GM23248 (cell line): Measurements from ENCODE around the gene LUZP2. TPM values are rescaled to one million over a fixed set of nuclear protein-coding genes. Genes with fewer than 3 reads are reported as not detected.

Experiments
- DNase-seq: peaks from one replicate; pipeline ENCODE4 v3.0.0-alpha.2; 2015
- H2AFZ ChIP-seq: fragments of 200-600 bp; sonication (generic); 2 replicates; pipeline ENCODE4 v1.6.1; 2016; ENCODE audit warnings: antibody characterized with exemption
- H3F3A ChIP-seq: fragments of 200-600 bp; sonication (generic); 2 replicates; pipeline ENCODE4 v1.6.1; 2016; ENCODE audit warnings: mild to moderate bottlenecking, antibody characterized with exemption, mixed run types; ENCODE audit not compliant: insufficient read depth
- H3K27ac ChIP-seq: fragments of 200-600 bp; sonication (generic); 2 replicates; pipeline ENCODE4 v1.5.1; 2016; ENCODE audit warnings: mild to moderate bottlenecking
- H3K27me3 ChIP-seq: fragments of 200-600 bp; sonication (generic); replicated peaks from 2 replicates; pipeline ENCODE4 v1.6.1; 2016; ENCODE audit warnings: mild to moderate bottlenecking; ENCODE audit not compliant: insufficient read depth
- H3K36me3 ChIP-seq: fragments of 200-600 bp; sonication (generic); 2 replicates; pipeline ENCODE4 v1.6.1; 2016; ENCODE audit warnings: low read depth, mild to moderate bottlenecking
- H3K4me1 ChIP-seq: fragments of 200-600 bp; sonication (generic); 2 replicates; pipeline ENCODE4 v1.6.1; 2016; ENCODE audit warnings: mild to moderate bottlenecking; ENCODE audit not compliant: insufficient read depth
- H3K4me2 ChIP-seq: fragments of 200-600 bp; sonication (generic); one replicate; pipeline ENCODE4 v1.6.1; 2016; ENCODE audit warnings: mild to moderate bottlenecking; ENCODE audit not compliant: unreplicated experiment
- H3K4me3 ChIP-seq: fragments of 200-600 bp; sonication (generic); 2 replicates; pipeline ENCODE4 v1.5.1; 2016; ENCODE audit warnings: mild to moderate bottlenecking
- H3K79me2 ChIP-seq: fragments of 200-600 bp; sonication (generic); 2 replicates; pipeline ENCODE4 v1.6.1; 2016; ENCODE audit warnings: mild to moderate bottlenecking; ENCODE audit not compliant: insufficient read depth
- H3K9ac ChIP-seq: fragments of 200-600 bp; sonication (generic); 2 replicates; pipeline ENCODE4 v1.6.1; 2016; ENCODE audit warnings: mild to moderate bottlenecking
- H3K9me2 ChIP-seq: fragments of 200-600 bp; sonication (generic); 2 replicates; pipeline ENCODE4 v1.6.1; 2016; ENCODE audit warnings: mixed run types, mild to moderate bottlenecking, moderate library complexity; ENCODE audit not compliant: insufficient read depth
- H3K9me3 ChIP-seq: fragments of 200-600 bp; sonication (generic); one replicate; pipeline ENCODE4 v1.6.1; 2017; ENCODE audit warnings: low read depth
- H4K20me1 ChIP-seq: fragments of 200-600 bp; sonication (generic); 2 replicates; pipeline ENCODE4 v1.6.0; 2016; ENCODE audit not compliant: insufficient read depth
- EZH2 ChIP-seq: fragments of 200-600 bp; sonication (generic); IDR thresholded peaks from 2 replicates; pipeline ENCODE4 v1.6.1; 2018; ENCODE audit warnings: antibody characterized with exemption, mild to moderate bottlenecking; ENCODE audit not compliant: insufficient read depth, poor library complexity, severe bottlenecking
- EZH2phosphoT487 ChIP-seq: fragments of 200-600 bp; sonication (generic); IDR thresholded peaks from 2 replicates; pipeline ENCODE4 v1.6.1; 2018; ENCODE audit warnings: antibody characterized with exemption, moderate library complexity, mild to moderate bottlenecking, low read depth; ENCODE audit not compliant: insufficient read depth
- WGBS, 2 experiments: methylation state at CpG; one replicate each; pipeline ENCODE4 v1.1.6; 2015 to 2017; ENCODE audit warnings: low lambda C conversion rate in 2 of 2, low coverage in 1 of 2; ENCODE audit errors: missing lambda C conversion rate in 2 of 2; 5-methylcytosine and 5-hydroxymethylcytosine counted together
- in situ Hi-C: fragments of 300-500 bp; cut with MboI; formaldehyde crosslinking; loops from 2 replicates; pipeline ENCODE4 v1.15.0; 2020
- polyA plus RNA-seq: library from polyadenylated mRNA; unstranded; fragments of >200 nt; fragmentation: Nextera tagmentation; extraction: Ambion mirVana; gene quantifications from 2 replicates; pipeline ENCODE4 v1.2.1, GENCODE V29; 2016
- total RNA-seq: library from RNA; depleted of rRNA; stranded (reverse); fragments of >200 nt; shearing (Covaris generic); gene quantifications from 2 replicates; pipeline ENCODE4 v1.2.3, GENCODE V29; 2014

The LUZP2 gene
- total and polyA plus RNA-seq, 2 experiments from 2014 or later = not detected

GRCh38 chr11:25037431-25037830 lies 540.6 kb downstream of the LUZP2 start:
- no peak for DNase-seq
- H3K36me3 ChIP-seq = no peaks in the 10 kb centered on the region
- no peaks in the 10 kb centered on the region for H4K20me1 ChIP-seq
- no peak overlapping the region for H3K9ac ChIP-seq
- no peaks in the 10 kb centered on the region for H3K9me2 ChIP-seq
- H3F3A ChIP-seq = no peaks in the 10 kb centered on the region
- H3K4me1 ChIP-seq = no peaks in the 10 kb centered on the region
- 9 to 12% methylated on average over 1 of the region's 1 CpG for WGBS, 2 experiments
- no peaks in the 10 kb centered on the region for H3K27me3 ChIP-seq
- H3K4me2 ChIP-seq = no peak overlapping the region
- no peak overlapping the region for H2AFZ ChIP-seq
- H3K79me2 ChIP-seq = no peaks in the 10 kb centered on the region
- H3K27ac ChIP-seq = no peak overlapping the region
- no peaks in the 10 kb centered on the region for H3K9me3 ChIP-seq
- TF ChIP-seq EZH2 (no peak), EZH2phosphoT487 (no peak)
- no peak overlapping the region for H3K4me3 ChIP-seq
- in situ Hi-C loops = no loop called here

DNA sequence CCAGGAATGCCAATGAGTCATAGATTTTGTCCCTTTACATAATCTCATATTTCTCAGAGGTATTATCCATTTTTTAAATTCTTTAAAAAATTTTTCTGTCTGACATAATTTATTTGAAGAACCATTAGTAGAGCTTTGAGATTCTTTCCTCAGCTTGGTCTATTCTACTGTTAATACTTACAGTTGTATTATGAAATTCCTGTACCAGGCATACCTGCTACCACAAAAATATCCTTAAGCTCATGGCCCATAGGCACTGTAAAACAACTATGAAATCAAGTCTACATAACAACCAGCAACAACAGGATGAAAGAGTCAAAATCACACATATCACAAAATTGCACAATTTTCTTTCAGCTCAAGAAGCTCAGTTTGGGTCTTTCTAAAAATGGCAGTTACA lies 541.3 kb downstream of the LUZP2 start:
- H2AFZ ChIP-seq = no peak overlapping the region
- no peak overlapping the region for H3K27ac ChIP-seq
- no peak overlapping the region for H3K4me2 ChIP-seq
- TF ChIP-seq EZH2 (no peak), EZH2phosphoT487 (no peak)
- H3K4me3 ChIP-seq = no peak overlapping the region
- in situ Hi-C loops = no loop called here
- no peaks in the 10 kb centered on the region for H3K36me3 ChIP-seq
- no peaks in the 10 kb centered on the region for H4K20me1 ChIP-seq
- H3K9me2 ChIP-seq = no peaks in the 10 kb centered on the region
- no peaks in the 10 kb centered on the region for H3K79me2 ChIP-seq
- H3F3A ChIP-seq = no peaks in the 10 kb centered on the region
- H3K27me3 ChIP-seq = no peaks in the 10 kb centered on the region
- no peaks in the 10 kb centered on the region for H3K4me1 ChIP-seq
- DNase-seq = no peak
- no peaks in the 10 kb centered on the region for H3K9me3 ChIP-seq
- H3K9ac ChIP-seq = no peak overlapping the region

GRCh38 chr11:25039165-25039564 lies 542.3 kb downstream of the LUZP2 start:
- H3F3A ChIP-seq = no peaks in the 10 kb centered on the region
- H3K4me1 ChIP-seq = no peaks in the 10 kb centered on the region
- H3K9me3 ChIP-seq = no peaks in the 10 kb centered on the region
- H3K27ac ChIP-seq = no peak overlapping the region
- no peaks in the 10 kb centered on the region for H4K20me1 ChIP-seq
- H2AFZ ChIP-seq = no peak overlapping the region
- H3K9ac ChIP-seq = no peak overlapping the region
- H3K36me3 ChIP-seq = no peaks in the 10 kb centered on the region
- DNase-seq = no peak
- in situ Hi-C loops = no loop called here
- H3K9me2 ChIP-seq = no peaks in the 10 kb centered on the region
- no peaks in the 10 kb centered on the region for H3K27me3 ChIP-seq
- no peak overlapping the region for H3K4me2 ChIP-seq
- no peak for TF ChIP-seq EZH2phosphoT487
- no peak for TF ChIP-seq EZH2
- no peaks in the 10 kb centered on the region for H3K79me2 ChIP-seq
- 52 to 55% methylated on average over 2 of the region's 2 CpGs for WGBS, 2 experiments
- H3K4me3 ChIP-seq = no peak overlapping the region

DNA sequence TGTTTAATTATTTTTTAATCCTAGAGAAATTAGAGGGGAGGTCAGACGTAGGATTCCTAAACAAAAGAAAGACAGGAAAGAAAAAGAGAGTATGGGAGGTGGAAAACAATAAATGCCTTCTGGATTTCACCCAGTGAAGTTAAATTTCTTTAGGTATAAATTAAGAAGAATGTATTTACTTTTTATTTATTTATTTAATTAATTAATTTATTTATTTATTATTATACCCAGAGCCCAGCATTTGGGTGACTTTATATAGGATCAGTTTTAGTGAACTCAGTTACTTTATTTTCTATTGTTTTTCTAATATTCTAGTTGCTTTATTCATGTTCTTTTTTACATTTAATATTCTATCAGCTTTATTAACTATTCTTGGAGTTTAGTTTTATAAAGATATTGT lies 551.8 kb downstream of the LUZP2 start:
- WGBS, 2 experiments = 15 to 30% methylated on average over 1 of the region's 1 CpG

GRCh38 chr11:25052844-25053243 lies 556.0 kb downstream of the LUZP2 start:
- no peaks in the 10 kb centered on the region for H3K27me3 ChIP-seq
- H3F3A ChIP-seq = no peaks in the 10 kb centered on the region
- no peak overlapping the region for H3K4me2 ChIP-seq
- H3K4me3 ChIP-seq = no peak overlapping the region
- H3K4me1 ChIP-seq = no peaks in the 10 kb centered on the region
- no peak for DNase-seq
- in situ Hi-C loops = no loop called here
- H4K20me1 ChIP-seq = no peaks in the 10 kb centered on the region
- no peak for TF ChIP-seq EZH2
- no peak for TF ChIP-seq EZH2phosphoT487
- H3K79me2 ChIP-seq = no peaks in the 10 kb centered on the region
- H2AFZ ChIP-seq = no peak overlapping the region
- H3K9me3 ChIP-seq = no peaks in the 10 kb centered on the region
- H3K9me2 ChIP-seq = no peaks in the 10 kb centered on the region
- no peak overlapping the region for H3K9ac ChIP-seq
- H3K27ac ChIP-seq = no peak overlapping the region
- no peaks in the 10 kb centered on the region for H3K36me3 ChIP-seq

More for the DNA sequence above, 551.8 kb downstream of the LUZP2 start:
- no peaks in the 10 kb centered on the region for H3K79me2 ChIP-seq
- no peaks in the 10 kb centered on the region for H3K36me3 ChIP-seq
- no peak for DNase-seq
- H3K4me2 ChIP-seq = no peak overlapping the region
- H3F3A ChIP-seq = no peaks in the 10 kb centered on the region
- H2AFZ ChIP-seq = no peak overlapping the region
- H4K20me1 ChIP-seq = no peaks in the 10 kb centered on the region
- H3K27ac ChIP-seq = no peak overlapping the region
- in situ Hi-C loops = no loop called here
- no peak overlapping the region for H3K4me3 ChIP-seq
- TF ChIP-seq EZH2phosphoT487 (no peak), EZH2 (no peak)
- H3K9ac ChIP-seq = no peak overlapping the region
- no peaks in the 10 kb centered on the region for H3K9me2 ChIP-seq
- no peaks in the 10 kb centered on the region for H3K4me1 ChIP-seq
- no peaks in the 10 kb centered on the region for H3K27me3 ChIP-seq
- no peaks in the 10 kb centered on the region for H3K9me3 ChIP-seq
